GM12873 (cell line): ENCODE results near the gene CPLX3.

ENCODE experiments used
- TF ChIP-seq, protein P1 (sequence below): IDR thresholded peaks from 2 replicates; pipeline ENCODE4 v1.5.1; 2012; ENCODE audit warnings: low read depth, mild to moderate bottlenecking, moderate library complexity, low read length, control low read depth; ENCODE audit not compliant: insufficient read depth; ENCODE audit errors: missing control alignments

CPLX3 gene

DNA sequence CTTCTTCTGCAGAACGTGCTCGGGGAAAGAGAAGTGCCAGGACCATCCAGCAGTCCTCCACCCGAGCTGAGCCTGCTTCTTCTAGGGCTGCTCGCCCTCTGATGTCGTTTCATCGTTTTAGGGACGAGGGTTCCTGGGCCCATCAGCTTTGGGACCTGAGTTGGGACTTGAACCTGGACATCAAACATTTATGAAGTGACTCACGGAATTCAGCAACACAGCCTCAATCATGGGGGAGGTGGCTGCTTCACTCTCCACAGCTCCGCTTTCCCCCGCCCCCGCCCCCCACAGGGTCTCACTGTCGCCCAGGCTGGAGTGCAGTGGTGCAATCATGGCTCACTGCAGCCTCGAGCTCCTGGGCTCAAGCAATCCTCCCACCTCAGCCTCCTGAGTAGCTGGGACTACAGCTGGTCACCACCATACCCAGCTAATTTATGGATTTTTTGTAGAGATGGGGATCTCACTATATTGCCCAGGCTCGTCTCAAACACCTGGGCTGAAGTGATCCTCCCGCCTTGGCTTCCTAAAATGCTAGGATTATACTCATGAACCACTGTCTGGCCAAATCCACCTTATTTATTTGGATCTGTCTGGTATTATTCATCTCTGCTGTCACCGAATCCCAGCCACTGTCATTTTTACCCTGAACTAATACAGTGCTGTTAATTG lies 47.5 kb downstream of the CPLX3 start:
- TF ChIP-seq, protein P1, sequence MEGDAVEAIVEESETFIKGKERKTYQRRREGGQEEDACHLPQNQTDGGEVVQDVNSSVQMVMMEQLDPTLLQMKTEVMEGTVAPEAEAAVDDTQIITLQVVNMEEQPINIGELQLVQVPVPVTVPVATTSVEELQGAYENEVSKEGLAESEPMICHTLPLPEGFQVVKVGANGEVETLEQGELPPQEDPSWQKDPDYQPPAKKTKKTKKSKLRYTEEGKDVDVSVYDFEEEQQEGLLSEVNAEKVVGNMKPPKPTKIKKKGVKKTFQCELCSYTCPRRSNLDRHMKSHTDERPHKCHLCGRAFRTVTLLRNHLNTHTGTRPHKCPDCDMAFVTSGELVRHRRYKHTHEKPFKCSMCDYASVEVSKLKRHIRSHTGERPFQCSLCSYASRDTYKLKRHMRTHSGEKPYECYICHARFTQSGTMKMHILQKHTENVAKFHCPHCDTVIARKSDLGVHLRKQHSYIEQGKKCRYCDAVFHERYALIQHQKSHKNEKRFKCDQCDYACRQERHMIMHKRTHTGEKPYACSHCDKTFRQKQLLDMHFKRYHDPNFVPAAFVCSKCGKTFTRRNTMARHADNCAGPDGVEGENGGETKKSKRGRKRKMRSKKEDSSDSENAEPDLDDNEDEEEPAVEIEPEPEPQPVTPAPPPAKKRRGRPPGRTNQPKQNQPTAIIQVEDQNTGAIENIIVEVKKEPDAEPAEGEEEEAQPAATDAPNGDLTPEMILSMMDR: no peak

DNA sequence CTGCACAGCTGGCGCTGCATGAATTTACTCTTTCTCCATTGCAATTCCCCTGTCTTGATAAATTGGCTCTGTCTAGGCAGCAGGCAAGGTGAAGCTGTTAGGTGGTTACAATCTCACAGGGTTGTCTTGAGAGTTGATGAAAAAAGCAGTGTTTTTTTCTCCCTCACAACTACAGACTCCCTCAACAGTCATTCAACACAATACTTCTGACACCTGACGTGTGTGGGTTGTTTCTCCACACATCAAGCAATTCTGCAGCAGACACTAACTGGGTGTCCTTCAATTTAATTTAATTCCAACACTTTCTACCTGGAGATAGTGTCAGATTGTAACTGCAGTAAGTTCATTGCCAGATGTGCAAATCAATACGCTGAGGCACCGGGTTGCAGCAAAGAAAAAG lies 51.8 kb downstream of the CPLX3 start:
- TF ChIP-seq, protein P1: no peak
